Upper lobe of left lung (tissue), 6 donors: ENCODE measurements around the gene OTULIN. TPM values are rescaled to one million over a fixed set of nuclear protein-coding genes. Genes with fewer than 3 reads are reported as not detected.

Experiments
- ATAC-seq, 2 donors: fragments of 200-7000 bp; cut with Tn5 transposase; one replicate each; pipeline ENCODE4 v1.9.1; 2022; ENCODE audit warnings: mild to moderate bottlenecking in 2 of 2, moderate library complexity in 2 of 2; ENCODE audit not compliant: low FRiP score in 2 of 2
- DNase-seq, 2 donors: peaks; one replicate each; pipeline ENCODE4 v3.0.0-alpha.2; 2019 to 2020
- H3K27ac ChIP-seq, 4 donors: fragments of 200-600 bp; sonication (generic); one replicate each; pipeline ENCODE4 v1.5.1; 2016 to 2019
- H3K27me3 ChIP-seq, 4 donors: fragments of 200-600 bp; sonication (generic); one replicate each; pipeline ENCODE4 v1.5.1; 2017 to 2019
- H3K36me3 ChIP-seq, 4 donors: fragments of 200-600 bp; sonication (generic); one replicate each; pipeline ENCODE4 v1.5.1; 2016 to 2019
- H3K4me1 ChIP-seq, 4 donors: fragments of 200-600 bp; sonication (generic); one replicate each; pipeline ENCODE4 v1.5.1; 2018 to 2019
- H3K4me3 ChIP-seq, 4 donors: fragments of 200-600 bp; sonication (generic); one replicate each; pipeline ENCODE4 v1.5.1; 2017 to 2019; ENCODE audit warnings: mild to moderate bottlenecking in 2 of 4, moderate library complexity in 1 of 4
- H3K9me3 ChIP-seq, 4 donors: fragments of 200-600 bp; sonication (generic); one replicate each; pipeline ENCODE4 v1.5.1; 2018 to 2019
- CTCF ChIP-seq, 6 experiments: fragments of 450-650 bp in 4 of 6; fragments of 200-600 bp in 2 of 6; sonication (generic) in 2 of 6; IDR thresholded peaks; one replicate each; pipeline ENCODE4 v1.5.1; 2016 to 2019; ENCODE audit warnings: antibody characterized with exemption in 6 of 6
- EP300 ChIP-seq, 4 donors: sonication (generic); formaldehyde crosslinking; IDR thresholded peaks; one replicate each; pipeline ENCODE4 v1.5.1; 2017; ENCODE audit warnings: antibody characterized with exemption in 4 of 4, control low read depth in 2 of 4
- POLR2A ChIP-seq, 4 donors: fragments of 450-650 bp; IDR thresholded peaks; one replicate each; pipeline ENCODE4 v1.5.1; 2016 to 2017; ENCODE audit warnings: antibody characterized with exemption in 4 of 4, mild to moderate bottlenecking in 2 of 4
- POLR2AphosphoS5 ChIP-seq, 2 donors: sonication (generic); formaldehyde crosslinking; IDR thresholded peaks; one replicate each; pipeline ENCODE4 v1.5.1; 2017; ENCODE audit warnings: antibody characterized with exemption in 2 of 2
- WGBS, 2 donors: methylation state at CpG; one replicate each; pipeline ENCODE4 v1.1.5; 2017 to 2018; 5-methylcytosine and 5-hydroxymethylcytosine counted together
- total RNA-seq, 6 donors: library from RNA; depleted of rRNA in 4 of 6; stranded (reverse); fragments of >200 nt in 4 of 6; gene quantifications; one replicate each; pipeline versions ENCODE4 v1.1.0 to v1.2.1, GENCODE V29; 2016 to 2021
- donor health status: DM: no; HTN: no; CAD: no; lungs with moderate emphysema.
- donor health status: DM: no; HTN: yes; CAD: no; lungs with severe emphysema.

The OTULIN gene
- total RNA-seq, 6 donors from 2014 or later: 31.0 to 81.1 (median 38.3) TPM

DNA sequence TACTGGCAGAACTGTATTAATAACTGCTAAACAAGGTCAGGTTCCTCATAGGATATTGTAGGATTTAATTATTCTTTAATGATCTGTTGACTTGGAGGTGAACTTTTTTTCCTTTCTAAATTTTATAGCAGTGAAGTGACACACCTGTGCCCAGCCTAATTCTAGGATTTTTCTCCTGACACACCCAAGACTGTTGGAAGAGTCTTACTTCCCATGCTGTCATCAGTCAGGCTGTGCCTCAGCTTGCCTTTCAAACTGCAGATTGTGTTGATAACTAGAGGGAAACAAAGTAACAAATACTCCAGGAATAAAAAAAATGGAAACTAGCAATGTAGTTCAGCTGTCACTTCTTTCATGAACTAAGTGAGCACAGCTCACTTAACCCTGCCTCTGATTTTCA, 22.0 kb downstream of the OTULIN start:
- DNase-seq (no peak), ATAC-seq (no peak)
- H3K9me3 ChIP-seq: no peaks in the 10 kb centered on the region
- no peaks in the 10 kb centered on the region for H3K4me1 ChIP-seq
- TF ChIP-seq EP300 (IDR thresholded peaks at IDR 0.05) (no peak), POLR2A (IDR thresholded peaks at IDR 0.05) (no peak), POLR2AphosphoS5 (IDR thresholded peaks at IDR 0.05) (no peak), CTCF (IDR thresholded peaks at IDR 0.05) (no peak)
- no peaks in the 10 kb centered on the region for H3K27me3 ChIP-seq
- no peak overlapping the region for H3K4me3 ChIP-seq
- H3K27ac ChIP-seq: no peak overlapping the region
- H3K36me3 ChIP-seq: peaks cover 13 to 86% (median 42%) of the 10 kb centered on the region in 4 donors

GRCh38 chr5:14687023-14687665, 22.6 kb downstream of the OTULIN start:
- Histone ChIP-seq H3K27me3 (no peaks in the 10 kb centered on the region), H3K4me1 (no peaks in the 10 kb centered on the region), H3K4me3 (no peak overlapping the region), H3K27ac (no peak overlapping the region), H3K9me3 (no peaks in the 10 kb centered on the region), H3K36me3 (peaks cover 10 to 86% (median 39%) of the 10 kb centered on the region in 4 donors)
- DNase-seq: no peak
- TF ChIP-seq EP300 (IDR thresholded peaks at IDR 0.05) (no peak), CTCF (IDR thresholded peaks at IDR 0.05) (no peak), POLR2A (IDR thresholded peaks at IDR 0.05) (no peak), POLR2AphosphoS5 (IDR thresholded peaks at IDR 0.05) (no peak)
- 55 to 82% methylated on average over 3 to 4 of the region's 4 CpGs for WGBS, 2 donors
- ATAC-seq: no peak

- DNase-seq (peak in 1 of 2 donors; percentile 25), ATAC-seq (no peak)
- H3K27me3 ChIP-seq: no peaks in the 10 kb centered on the region
- H3K4me1 ChIP-seq: no peaks in the 10 kb centered on the region
- TF ChIP-seq CTCF (IDR thresholded peaks at IDR 0.05) (no peak), EP300 (IDR thresholded peaks at IDR 0.05) (no peak), POLR2A (IDR thresholded peaks at IDR 0.05) (no peak), POLR2AphosphoS5 (IDR thresholded peaks at IDR 0.05) (no peak)
- H3K27ac ChIP-seq: no peak overlapping the region
- no peaks in the 10 kb centered on the region for H3K9me3 ChIP-seq
- H3K36me3 ChIP-seq: peaks cover 4 to 89% (median 45%) of the 10 kb centered on the region in 4 donors
- 87 to 99% methylated on average over 5 of the region's 5 CpGs for WGBS, 2 donors
- no peak overlapping the region for H3K4me3 ChIP-seq
These were observed 28.6 kb downstream of the OTULIN start for GRCh38 chr5:14693070-14693469.

GRCh38 chr5:14695152-14695551, 30.6 kb downstream of the OTULIN start:
- WGBS, 2 donors: 87 to 91% methylated on average over 2 of the region's 2 CpGs
- Histone ChIP-seq H3K4me1 (no peaks in the 10 kb centered on the region), H3K9me3 (no peaks in the 10 kb centered on the region), H3K4me3 (no peak overlapping the region), H3K36me3 (peaks cover 0 to 88% (median 35%) of the 10 kb centered on the region in 4 donors), H3K27ac (no peak overlapping the region), H3K27me3 (no peaks in the 10 kb centered on the region)
- no peak for DNase-seq
- no peak for TF ChIP-seq POLR2A (IDR thresholded peaks at IDR 0.05)
- no peak for ATAC-seq

- TF ChIP-seq POLR2A (IDR thresholded peaks at IDR 0.05) (no peak), POLR2AphosphoS5 (IDR thresholded peaks at IDR 0.05) (no peak), EP300 (IDR thresholded peaks at IDR 0.05) (no peak), CTCF (IDR thresholded peaks at IDR 0.05) (no peak)
- WGBS, 2 donors: 31 to 48% methylated on average over 1 of the region's 1 CpG
- no peak overlapping the region for H3K27ac ChIP-seq
- H3K36me3 ChIP-seq: peaks cover 0 to 80% (median 29%) of the 10 kb centered on the region in 4 donors
- no peak overlapping the region for H3K4me3 ChIP-seq
- H3K4me1 ChIP-seq: no peaks in the 10 kb centered on the region
- H3K27me3 ChIP-seq: no peaks in the 10 kb centered on the region
- no peak for ATAC-seq
- H3K9me3 ChIP-seq: no peaks in the 10 kb centered on the region
- DNase-seq: no peak
These were observed 31.5 kb downstream of the OTULIN start for GRCh38 chr5:14696057-14696456.
